Medulla oblongata (tissue), 1 donor: ENCODE data around the gene KMT2B.
A peak's percentile ranks its signal among the peaks of the same experiment; 100 is the strongest.
"Not testable (repeated sequence)": the region's sequence is repeated elsewhere in the genome, so short reads cannot be mapped to it uniquely, and the experiment has no call there.

ENCODE experiments used
- DNase-seq: peaks from one replicate; pipeline ENCODE4 v3.0.0-alpha.2; 2015; ENCODE audit errors: extremely low spot score

KMT2B gene

GRCh38 chr19:35717665-35718344 lies at the start of gene KMT2B:
KMT2B (plus strand) TSS chr19:35718003; CDS start chr19:35718019, 16 bp downstream.
- DNase-seq, result no peak

- DNase-seq, result no peak
Observed at GRCh38 chr19:35669566-35669965, 48.2 kb upstream of the KMT2B start.

GRCh38 chr19:35669974-35670373 lies 47.8 kb upstream of the KMT2B start:
- DNase-seq, result no peak

- DNase-seq, result no peak
Observed at GRCh38 chr19:35670686-35671085, 47.1 kb upstream of the KMT2B start.

GRCh38 chr19:35671818-35672217 lies 46.0 kb upstream of the KMT2B start:
- DNase-seq, result no peak

- no peak for DNase-seq
Observed at GRCh38 chr19:35673121-35673804, 44.5 kb upstream of the KMT2B start.

GRCh38 chr19:35675589-35676140 lies 42.1 kb upstream of the KMT2B start:
- DNase-seq, result no peak

- DNase-seq, result no peak
Observed at GRCh38 chr19:35689836-35690235, 28.0 kb upstream of the KMT2B start.

GRCh38 chr19:35691106-35691505 lies 26.7 kb upstream of the KMT2B start:
- not testable (repeated sequence) for DNase-seq

GRCh38 chr19:35692010-35692409 lies 25.8 kb upstream of the KMT2B start:
- no peak for DNase-seq

- no peak for DNase-seq
Observed at GRCh38 chr19:35693422-35693821, 24.4 kb upstream of the KMT2B start.

- peak; percentile 94 for DNase-seq
Observed at GRCh38 chr19:35693835-35694599, 23.8 kb upstream of the KMT2B start.

GRCh38 chr19:35695895-35696422 lies 21.8 kb upstream of the KMT2B start:
- DNase-seq, result no peak

GRCh38 chr19:35696835-35697234 lies 21.0 kb upstream of the KMT2B start:
- no peak for DNase-seq

GRCh38 chr19:35702223-35703012 lies 15.4 kb upstream of the KMT2B start:
- DNase-seq, result peak; percentile 99

- no peak for DNase-seq
Observed at GRCh38 chr19:35703343-35703742, 14.5 kb upstream of the KMT2B start.

GRCh38 chr19:35704218-35704617 lies 13.6 kb upstream of the KMT2B start, which contains the start of gene ZBTB32:
ZBTB32 (plus strand) TSS chr19:35704558; CDS start chr19:35714627, 10,069 bp downstream.
- no peak for DNase-seq

GRCh38 chr19:35708391-35708790 lies 9.4 kb upstream of the KMT2B start:
- no peak for DNase-seq

GRCh38 chr19:35710784-35711723 lies 6.7 kb upstream of the KMT2B start:
- DNase-seq, result no peak
